Stomach (tissue), 4 donors: Measurements from ENCODE around the gene ARHGAP26.

Source experiments
- EP300 ChIP-seq: sonication (generic); formaldehyde crosslinking; IDR thresholded peaks from one replicate; pipeline ENCODE4 v1.6.1; 2017; ENCODE audit warnings: antibody characterized with exemption
- POLR2A ChIP-seq, 4 donors: fragments of 450-650 bp; IDR thresholded peaks; one replicate each; pipeline ENCODE4 v1.6.1; 2016; ENCODE audit warnings: antibody characterized with exemption in 4 of 4, control low read depth in 2 of 4, mild to moderate bottlenecking in 1 of 4, moderate library complexity in 1 of 4
- TF ChIP-seq, protein P1 (sequence below), 7 experiments: fragments of 450-650 bp in 4 of 7; fragments of 200-600 bp in 3 of 7; sonication (generic) in 3 of 7; IDR thresholded peaks; one replicate each; pipeline ENCODE4 v1.5.1; 2016 to 2019; ENCODE audit warnings: antibody characterized with exemption in 7 of 7, control low read depth in 2 of 7, mild to moderate bottlenecking in 1 of 7

DNA sequence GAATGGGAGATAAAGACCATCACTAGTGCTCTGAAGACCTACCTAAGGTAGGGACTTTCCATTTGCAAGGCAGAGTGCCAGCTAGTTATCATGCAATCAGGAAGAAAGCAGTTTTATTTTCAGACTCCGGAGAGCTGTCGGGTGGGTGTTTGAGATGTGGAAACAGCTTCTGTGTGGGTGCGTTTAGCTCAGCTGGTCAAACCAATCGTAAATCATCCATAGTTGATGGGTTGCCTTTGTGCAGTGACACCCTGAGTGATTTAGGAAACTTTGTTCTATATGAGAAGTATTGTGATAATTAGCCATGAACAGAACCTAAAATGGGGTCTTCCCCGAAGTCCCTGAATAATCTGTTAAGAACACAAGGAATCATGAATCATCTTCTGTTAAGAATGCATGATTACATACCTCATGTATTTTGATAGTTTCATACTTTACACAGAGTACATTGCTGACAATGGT, 284.3 kb downstream of the ARHGAP26 start:
- no peak for TF ChIP-seq POLR2A (IDR thresholded peaks at IDR 0.05)
- TF ChIP-seq, protein P1, sequence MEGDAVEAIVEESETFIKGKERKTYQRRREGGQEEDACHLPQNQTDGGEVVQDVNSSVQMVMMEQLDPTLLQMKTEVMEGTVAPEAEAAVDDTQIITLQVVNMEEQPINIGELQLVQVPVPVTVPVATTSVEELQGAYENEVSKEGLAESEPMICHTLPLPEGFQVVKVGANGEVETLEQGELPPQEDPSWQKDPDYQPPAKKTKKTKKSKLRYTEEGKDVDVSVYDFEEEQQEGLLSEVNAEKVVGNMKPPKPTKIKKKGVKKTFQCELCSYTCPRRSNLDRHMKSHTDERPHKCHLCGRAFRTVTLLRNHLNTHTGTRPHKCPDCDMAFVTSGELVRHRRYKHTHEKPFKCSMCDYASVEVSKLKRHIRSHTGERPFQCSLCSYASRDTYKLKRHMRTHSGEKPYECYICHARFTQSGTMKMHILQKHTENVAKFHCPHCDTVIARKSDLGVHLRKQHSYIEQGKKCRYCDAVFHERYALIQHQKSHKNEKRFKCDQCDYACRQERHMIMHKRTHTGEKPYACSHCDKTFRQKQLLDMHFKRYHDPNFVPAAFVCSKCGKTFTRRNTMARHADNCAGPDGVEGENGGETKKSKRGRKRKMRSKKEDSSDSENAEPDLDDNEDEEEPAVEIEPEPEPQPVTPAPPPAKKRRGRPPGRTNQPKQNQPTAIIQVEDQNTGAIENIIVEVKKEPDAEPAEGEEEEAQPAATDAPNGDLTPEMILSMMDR (IDR thresholded peaks at IDR 0.05) = no peak
- no peak for TF ChIP-seq EP300
